Activated CD4-positive, CD25-positive, alpha-beta regulatory T cell treated with anti-CD3 and anti-CD28 coated beads, Interleukin-2, amount 50 U/mL, for 72 hours (primary cell): ENCODE measurements around the gene DAB2IP.

Experiments used
- DNase-seq: peaks from one replicate; pipeline ENCODE4 v3.0.0; 2021

The DAB2IP gene

GRCh38 chr9:121686930-121687541 lies 35.6 kb downstream of the DAB2IP start:
- DNase-seq, result peak; percentile 73

DNA sequence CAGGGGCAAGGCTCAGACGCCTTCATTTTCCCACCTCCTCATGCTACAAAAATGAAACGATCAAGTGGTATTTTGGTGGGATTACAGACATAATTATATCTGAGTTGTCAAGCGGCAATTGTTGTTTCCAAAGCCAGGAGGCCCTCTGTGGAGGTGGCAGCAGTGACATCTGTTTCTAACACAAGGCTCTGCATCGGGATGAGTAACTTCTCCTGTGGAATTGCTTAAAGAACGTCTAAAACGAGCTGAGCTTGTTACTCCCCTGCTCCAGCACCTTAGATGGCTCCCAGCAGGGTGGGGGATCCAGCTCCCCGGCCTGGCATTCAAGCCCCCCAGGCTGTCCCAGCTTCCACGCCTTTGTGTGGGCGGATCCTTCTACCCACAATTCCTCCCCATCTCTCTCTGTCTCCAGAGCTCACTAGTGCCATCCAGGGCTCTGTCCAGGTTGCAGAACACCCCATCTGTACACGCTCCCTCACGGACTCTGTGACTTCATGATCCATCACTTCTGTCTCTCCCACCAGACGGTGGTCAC lies 36.8 kb downstream of the DAB2IP start:
- DNase-seq, result no peak

DNA sequence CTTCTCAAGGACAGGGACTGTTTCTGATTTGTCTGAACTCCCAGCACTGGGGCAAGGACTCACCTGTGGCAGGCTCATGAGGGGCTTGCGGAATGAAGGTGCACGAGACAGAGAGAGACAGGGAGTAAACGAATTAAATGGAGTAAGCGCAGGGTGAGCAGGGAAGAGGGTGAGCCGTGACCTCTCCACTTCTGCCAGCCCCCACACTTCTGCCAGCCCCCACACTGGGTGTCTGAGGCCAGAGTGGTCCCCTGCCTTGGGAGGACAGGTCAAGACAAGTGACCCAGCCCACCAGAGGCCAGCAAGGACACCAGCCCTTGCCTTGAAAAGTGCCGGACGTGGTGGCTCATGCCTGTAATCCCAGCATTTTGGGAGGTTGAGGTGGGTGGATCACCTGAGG lies 37.2 kb downstream of the DAB2IP start:
- DNase-seq, result no peak

DNA sequence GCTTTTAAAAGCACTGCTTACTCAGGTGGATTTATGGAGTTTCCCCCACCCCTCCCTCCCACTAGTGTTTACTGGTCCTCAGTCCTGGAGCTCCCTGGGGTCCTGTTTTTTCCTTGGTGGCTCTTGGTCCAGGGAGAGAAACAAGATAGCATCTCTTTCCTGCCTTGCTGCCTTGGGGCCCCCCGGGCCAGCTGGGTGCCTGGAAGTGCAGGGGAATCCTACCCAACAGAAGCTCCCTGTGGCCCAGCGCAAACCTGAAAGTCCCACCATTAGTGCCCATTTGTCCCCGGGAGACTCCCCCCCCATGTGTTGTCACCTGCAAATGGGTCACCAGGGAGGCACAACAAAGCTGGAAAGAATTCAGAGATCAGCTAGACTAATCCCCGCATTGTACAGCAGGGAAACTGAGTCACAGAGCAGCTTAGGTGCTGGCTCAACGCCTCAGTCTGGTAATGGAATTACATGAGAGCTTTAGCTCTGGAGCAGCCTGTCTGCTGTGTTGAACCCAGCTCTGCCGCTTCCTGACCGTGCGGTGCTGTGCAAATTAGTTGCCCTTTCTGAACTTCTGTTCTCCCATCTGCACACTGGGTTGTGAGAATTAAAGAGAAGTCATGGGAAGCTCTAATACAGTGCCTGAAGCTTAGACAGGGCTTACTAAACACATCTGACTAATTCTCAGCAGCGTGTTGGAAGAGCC lies 38.2 kb downstream of the DAB2IP start:
- no peak for DNase-seq

DNA sequence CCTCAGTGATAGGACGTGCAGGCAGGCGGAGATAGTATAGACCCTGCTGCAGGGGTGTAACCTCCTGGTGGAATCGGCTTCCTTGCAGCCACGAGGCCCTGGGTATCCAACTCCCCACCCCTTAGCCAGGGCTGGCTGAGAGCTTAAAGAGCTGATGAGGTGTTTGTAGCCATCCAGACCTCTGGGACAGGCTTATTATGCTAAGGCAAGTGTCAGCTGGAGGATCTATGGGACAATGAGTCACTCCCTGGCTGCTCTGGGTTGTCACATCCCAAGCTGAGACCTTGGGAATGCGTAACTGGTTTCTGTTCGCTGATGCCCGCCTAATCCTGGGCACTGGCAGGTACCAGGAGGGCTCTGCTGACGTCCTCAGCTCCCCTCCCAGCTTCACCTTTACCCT lies 38.9 kb downstream of the DAB2IP start:
- no peak for DNase-seq

DNA sequence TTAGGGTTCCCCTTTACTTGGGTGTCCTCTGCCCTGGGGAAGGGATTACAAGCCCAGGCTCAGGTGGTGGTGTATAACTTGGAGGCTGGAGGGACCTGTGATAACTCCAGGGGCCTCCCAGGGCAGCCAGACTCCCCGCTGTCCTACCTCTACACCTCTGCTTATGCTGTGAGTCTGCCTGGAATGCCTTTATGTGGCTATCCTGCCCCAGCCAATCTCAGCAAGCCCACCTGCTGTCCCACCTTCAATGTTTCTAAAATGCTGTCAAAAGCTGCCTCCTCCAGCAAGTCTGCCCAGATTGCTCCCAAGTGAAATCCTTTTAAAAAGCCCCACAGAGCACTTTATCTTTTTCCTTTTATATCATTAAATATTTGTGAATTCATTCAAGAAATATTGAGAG lies 39.3 kb downstream of the DAB2IP start:
- DNase-seq, result no peak

DNA sequence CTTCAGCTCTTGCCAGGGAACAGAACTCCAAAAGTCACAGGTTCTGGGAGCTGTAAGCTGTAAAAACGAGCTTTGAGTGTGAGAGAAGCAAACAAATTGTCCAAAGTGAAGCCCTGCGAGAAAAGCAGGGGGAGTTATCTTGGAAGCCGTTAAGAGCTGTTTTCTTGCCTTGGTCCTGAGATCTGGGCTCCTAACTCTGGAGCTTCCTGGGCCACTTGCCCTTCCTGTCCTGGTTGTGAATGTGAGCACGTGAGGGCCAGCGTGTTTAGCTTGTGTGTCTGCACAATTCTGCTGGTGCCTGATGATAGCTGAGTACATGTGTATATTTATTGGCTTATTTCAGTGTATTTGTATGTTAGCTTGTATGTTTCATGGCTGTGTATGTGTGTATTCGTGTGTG lies 40.5 kb downstream of the DAB2IP start:
- no peak for DNase-seq

GRCh38 chr9:121692606-121693387 lies 41.4 kb downstream of the DAB2IP start:
- no peak for DNase-seq

- no peak for DNase-seq
Observed at GRCh38 chr9:121693388-121693670, 41.9 kb downstream of the DAB2IP start.

DNA sequence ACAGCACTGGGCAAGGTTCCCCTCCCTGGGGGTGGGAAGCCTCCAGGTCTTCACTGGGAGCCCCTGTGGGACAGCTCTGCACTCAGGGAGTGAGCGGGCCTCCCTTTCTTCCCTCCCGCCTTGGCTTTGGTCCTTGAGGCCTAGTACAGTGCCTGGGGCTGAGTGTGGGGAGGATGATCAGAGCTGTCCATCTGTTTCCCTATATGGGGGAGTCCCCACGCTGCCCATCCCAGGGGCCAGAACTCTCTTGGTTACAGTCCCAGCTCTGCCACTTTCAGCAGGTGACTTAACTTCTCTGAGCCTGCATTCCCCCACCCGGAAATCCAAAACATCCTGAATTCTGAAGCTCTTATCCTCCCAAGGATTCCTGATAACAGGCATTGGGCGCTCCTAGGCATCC lies 42.6 kb downstream of the DAB2IP start:
- DNase-seq, result no peak

DNA sequence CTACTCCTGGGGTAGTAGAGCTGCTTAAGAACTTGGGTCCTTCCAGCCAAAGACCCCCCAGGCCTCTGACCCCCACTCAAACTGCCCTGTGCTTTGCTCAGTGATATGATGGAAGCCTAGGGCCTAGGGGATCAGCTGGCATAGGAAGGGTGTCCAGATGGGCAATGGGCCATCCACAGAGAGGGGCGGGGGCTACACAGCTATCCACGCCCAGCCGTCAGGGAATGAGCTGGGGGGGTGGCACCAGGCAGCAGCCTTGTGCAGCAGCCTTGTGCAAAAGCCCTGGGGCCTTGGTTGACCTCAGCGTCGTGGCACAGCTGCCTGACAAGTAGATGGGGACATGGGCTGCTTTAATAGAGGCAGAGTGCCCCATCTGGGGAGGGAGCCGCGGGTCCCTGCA lies 43.2 kb downstream of the DAB2IP start:
- no peak for DNase-seq

DNA sequence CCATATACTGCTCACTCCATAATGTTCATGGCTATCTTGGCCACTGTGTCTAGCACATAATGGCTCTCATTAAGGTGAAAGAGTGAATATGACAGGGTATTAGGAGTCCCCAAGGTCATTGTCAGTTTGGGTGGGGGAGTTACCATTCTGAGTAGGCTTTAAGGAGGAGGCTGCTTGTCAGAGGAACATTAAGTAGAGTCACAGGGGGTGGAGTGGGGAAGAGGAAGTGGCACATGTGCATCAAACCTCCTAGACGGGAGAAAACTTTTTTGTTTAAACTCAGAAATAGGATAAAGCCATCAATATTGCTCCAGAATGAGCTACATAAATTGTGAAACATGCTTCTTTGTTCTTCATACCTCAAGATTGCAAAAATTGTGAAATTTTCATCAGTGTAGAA lies 45.5 kb downstream of the DAB2IP start:
- no peak for DNase-seq

DNA sequence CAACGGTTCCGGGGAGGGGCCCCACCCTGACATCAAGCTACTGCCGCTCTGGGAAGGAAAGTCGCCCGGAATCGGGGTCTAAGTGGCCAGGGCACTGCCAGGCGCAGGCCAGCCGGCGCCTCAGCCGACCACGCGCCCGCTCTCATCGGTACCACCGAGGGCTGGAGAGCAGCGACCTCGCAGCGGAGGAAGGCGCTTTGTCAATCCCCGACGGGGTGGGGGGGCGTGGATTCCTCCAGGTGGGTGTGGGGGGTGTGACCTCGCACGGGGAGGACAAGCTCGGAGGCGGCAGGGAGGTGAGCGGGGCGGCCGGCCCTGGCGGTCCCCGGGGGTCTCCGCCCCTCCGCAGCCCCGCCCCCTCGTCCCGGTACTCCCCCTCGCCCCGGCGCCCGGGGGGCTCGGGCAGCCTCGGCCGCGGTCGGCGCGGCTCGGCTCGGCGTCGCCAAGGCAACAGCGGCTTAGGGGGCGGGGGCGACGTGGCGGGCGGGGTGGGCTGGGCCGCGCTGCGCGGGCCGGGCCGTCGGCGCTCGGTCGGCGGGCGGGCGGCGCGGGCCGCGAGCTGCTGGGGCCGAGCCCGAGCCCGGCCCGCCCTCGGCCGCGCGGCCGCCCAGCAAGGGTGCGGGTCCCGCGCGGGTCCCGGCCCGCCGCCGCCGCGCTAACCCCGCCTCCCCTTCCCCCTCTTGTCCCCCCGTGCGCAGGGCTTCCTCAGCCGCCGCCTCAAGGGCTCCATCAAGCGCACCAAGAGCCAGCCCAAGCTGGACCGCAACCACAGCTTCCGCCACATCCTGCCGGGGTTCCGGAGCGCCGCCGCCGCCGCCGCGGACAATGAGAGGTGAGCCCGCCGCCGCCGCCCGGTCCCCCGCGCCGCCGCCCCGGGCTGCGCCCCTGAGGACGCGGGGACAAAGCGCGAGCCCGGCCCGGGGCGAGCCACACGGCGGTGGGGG lies 47.5 kb downstream of the DAB2IP start:
- peak; percentile 69 for DNase-seq

DNA sequence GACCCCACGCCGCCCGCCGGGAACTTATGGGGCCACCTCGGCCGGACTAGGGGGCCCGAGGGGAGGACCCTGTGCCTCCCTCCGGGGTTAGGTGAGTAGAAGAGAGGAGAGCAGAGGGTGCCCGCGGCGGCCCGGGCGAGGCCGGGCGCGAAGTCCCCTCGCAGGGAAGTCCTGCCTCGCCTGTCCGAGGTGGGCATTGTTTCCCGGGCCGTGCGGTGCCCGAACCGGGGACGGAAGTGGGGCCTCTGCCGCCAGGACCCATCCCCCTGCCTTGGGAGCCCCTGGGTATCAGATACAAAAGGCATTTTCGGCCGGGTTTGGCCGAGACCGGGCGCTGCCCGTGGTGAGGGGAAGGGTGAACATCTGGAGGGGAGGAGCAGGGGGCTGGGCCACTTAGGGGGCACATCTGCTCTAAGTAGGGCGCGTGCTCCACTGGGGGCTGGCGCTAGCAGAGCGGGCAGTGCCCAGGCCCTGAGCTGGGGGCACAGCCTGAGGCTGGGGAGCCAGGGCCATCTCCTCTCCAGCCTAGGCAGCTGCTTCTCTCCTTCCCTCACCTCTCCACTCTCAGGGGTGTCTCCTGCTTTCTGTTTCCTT lies 48.2 kb downstream of the DAB2IP start:
- no peak for DNase-seq

GRCh38 chr9:121700165-121700831 lies 48.9 kb downstream of the DAB2IP start:
- no peak for DNase-seq

DNA sequence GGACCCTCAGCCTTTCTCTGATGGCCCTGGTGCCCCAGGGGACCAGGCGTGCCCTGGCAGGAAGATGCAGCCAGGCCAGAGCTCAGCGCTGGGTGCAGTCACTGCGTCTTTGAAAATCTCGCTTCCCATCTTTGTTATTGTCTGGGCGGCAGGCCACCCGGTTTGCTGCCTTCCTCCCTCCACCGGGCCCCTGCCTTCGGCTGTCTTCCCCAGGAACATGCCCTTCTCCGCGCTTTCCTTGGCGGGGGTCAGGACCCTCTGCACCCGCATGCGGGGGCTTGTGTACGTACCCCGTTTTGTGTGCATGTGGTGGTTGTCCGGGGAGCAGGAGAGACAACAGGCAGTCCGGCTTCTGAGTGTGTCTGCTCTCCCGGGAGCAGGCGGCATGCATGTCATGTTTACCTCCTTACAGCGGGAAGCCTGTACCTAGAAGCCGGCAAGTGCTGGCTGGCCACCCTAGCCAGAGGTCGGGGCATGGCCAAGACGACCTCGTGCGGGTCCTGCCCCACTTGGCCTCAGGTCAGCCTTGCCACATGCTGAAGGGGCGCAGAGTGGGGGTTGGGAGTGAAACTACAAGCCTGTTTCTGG lies 49.5 kb downstream of the DAB2IP start:
- DNase-seq, result no peak

DNA sequence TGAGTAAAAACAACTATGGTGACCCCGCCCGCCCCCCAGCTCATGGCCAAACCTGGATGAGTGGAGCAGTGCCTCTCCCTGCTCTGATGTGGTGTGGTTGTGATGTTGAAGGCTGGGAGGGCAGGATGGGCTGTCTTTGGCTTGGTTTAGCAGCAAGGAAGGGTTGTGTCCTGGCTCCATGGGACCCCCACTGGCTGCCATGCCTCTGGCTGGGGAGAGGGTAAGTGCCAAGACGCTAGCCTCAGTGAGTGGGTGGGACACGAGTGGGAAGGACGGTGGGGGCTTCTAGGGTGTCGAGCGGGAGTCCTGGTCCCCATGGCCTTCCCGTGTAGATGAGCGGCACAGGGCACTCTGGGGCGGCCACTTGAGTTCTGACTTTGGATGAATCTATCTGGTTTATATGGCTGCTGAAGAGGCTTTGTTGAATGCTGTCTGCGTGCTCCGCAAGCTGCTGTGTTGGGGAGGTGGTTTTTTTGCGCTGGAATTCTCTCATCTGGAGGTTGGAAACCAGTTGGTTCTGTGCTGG lies 50.4 kb downstream of the DAB2IP start:
- DNase-seq, result no peak

- DNase-seq, result no peak
Observed at GRCh38 chr9:121703014-121703734, 51.7 kb downstream of the DAB2IP start.

DNA sequence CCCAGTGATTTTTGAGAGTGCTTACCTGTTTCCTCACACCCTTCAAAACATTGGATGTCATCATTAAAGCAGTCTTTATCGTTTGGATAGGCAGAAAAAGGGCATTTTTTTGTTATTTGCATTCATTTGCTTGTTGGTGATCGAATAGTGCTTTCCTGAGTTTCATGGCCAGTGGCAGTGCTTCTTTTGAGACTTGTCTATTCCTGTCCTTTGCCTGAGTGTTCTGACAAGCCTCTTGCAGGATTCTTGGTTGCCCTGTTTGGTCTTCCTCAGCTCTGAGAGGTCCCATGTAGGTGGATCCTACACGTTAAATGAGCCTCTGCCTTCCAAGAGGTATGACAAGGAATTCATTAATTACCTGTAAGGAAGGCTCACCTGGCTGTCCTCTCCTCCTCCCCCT lies 52.8 kb downstream of the DAB2IP start:
- no peak for DNase-seq

GRCh38 chr9:121706149-121706750 lies 54.8 kb downstream of the DAB2IP start:
- DNase-seq, result no peak
